H1 (cell line): Measurements from ENCODE around the gene ANO9. TPM values are rescaled to one million over a fixed set of nuclear protein-coding genes. Genes with fewer than 3 reads are reported as not detected.

Source experiments
- KDM1A ChIP-seq: fragments of 200-600, 300-600 bp; sonication (generic); IDR thresholded peaks from 2 replicates; pipeline ENCODE4 v1.7.1; 2016; ENCODE audit warnings: mild to moderate bottlenecking, low read length, borderline replicate concordance
- POLR2A ChIP-seq, 2 experiments: IDR thresholded peaks; 1 replicate in 1 of 2; 2 replicates in 1 of 2; pipeline ENCODE4 v1.6.1; 2011; ENCODE audit warnings: low read depth in 2 of 2, low read length in 2 of 2, mild to moderate bottlenecking in 2 of 2; ENCODE audit errors: control extremely low read depth in 1 of 2
- RNF2 ChIP-seq: fragments of 200-900, 300-1000 bp; sonication (generic); IDR thresholded peaks from 2 replicates; pipeline ENCODE4 v1.7.1; 2016; ENCODE audit warnings: borderline replicate concordance, low read depth, mild to moderate bottlenecking, antibody characterized with exemption, low read length; ENCODE audit not compliant: poor library complexity, severe bottlenecking; ENCODE audit errors: missing control alignments
- polyA plus RNA-seq, 7 experiments: library from polyadenylated mRNA; depleted of rRNA in 3 of 7; stranded (reverse) in 5 of 7; unstranded in 2 of 7; fragments of >200 nt in 5 of 7; fragments of 200-250 nt in 2 of 7; gene quantifications; 1 replicate in 5 of 7; 2 replicates in 1 of 7; 4 replicates in 1 of 7; pipeline versions ENCODE4 v1.2.1 to v1.2.3, GENCODE V29; 2011 to 2013; ENCODE audit warnings: missing spikeins in 2 of 7, mixed read lengths in 2 of 7
- total RNA-seq: library from RNA; stranded (reverse); fragmentation: NEBNext Ultra II Directional; extraction: Animal tissue kit (Norgen Biotek cat#: 25700); gene quantifications from 2 replicates; pipeline ENCODE4 v1.2.1, GENCODE V29; 2021
- TF ChIP-seq, protein P1 (sequence below): fragments of 300-600 bp; sonication (generic); IDR thresholded peaks from 2 replicates; pipeline ENCODE4 v1.7.1; 2012; ENCODE audit warnings: low read length, moderate library complexity, mild to moderate bottlenecking, inconsistent platforms; ENCODE audit not compliant: insufficient replicate concordance

ANO9 gene
- total and polyA plus RNA-seq, 2 of the 8 experiments (the other 6 are each of a cell fraction or from before 2014, with no cell fraction given): 20.0 to 20.7 TPM

DNA sequence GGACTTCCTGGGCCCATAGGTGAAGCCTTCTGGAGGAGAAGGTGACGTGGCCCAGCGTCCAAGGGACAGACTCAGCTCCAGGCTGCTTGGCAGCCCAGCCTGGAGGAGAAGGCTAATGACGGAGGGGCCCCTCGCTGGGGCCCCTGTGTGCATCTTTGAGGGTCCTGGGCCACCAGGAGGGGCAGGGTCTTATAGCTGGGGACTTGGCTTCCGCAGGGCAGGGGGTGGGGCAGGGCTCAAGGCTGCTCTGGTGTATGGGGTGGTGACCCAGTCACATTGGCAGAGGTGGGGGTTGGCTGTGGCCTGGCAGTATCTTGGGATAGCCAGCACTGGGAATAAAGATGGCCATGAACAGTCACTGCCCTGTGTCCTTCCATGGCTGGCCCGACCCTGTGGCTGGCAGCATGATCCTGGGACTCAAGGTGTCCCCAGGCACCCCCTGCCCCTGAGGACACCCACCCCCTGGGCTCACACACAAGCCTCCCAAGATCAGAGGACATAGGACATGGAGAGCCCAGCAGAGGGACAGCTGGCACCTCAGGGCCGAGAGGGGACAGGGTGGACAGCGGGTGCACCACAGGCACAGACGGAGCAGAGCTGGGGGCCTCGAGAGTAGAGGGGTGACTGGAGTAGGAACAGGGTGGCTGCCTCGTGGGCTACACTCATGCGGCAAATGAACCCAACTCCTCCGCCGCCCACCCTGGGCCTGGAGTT lies 37.1 kb downstream of the ANO9 start (continued):
- TF ChIP-seq RNF2: no peak
- TF ChIP-seq, protein P1, sequence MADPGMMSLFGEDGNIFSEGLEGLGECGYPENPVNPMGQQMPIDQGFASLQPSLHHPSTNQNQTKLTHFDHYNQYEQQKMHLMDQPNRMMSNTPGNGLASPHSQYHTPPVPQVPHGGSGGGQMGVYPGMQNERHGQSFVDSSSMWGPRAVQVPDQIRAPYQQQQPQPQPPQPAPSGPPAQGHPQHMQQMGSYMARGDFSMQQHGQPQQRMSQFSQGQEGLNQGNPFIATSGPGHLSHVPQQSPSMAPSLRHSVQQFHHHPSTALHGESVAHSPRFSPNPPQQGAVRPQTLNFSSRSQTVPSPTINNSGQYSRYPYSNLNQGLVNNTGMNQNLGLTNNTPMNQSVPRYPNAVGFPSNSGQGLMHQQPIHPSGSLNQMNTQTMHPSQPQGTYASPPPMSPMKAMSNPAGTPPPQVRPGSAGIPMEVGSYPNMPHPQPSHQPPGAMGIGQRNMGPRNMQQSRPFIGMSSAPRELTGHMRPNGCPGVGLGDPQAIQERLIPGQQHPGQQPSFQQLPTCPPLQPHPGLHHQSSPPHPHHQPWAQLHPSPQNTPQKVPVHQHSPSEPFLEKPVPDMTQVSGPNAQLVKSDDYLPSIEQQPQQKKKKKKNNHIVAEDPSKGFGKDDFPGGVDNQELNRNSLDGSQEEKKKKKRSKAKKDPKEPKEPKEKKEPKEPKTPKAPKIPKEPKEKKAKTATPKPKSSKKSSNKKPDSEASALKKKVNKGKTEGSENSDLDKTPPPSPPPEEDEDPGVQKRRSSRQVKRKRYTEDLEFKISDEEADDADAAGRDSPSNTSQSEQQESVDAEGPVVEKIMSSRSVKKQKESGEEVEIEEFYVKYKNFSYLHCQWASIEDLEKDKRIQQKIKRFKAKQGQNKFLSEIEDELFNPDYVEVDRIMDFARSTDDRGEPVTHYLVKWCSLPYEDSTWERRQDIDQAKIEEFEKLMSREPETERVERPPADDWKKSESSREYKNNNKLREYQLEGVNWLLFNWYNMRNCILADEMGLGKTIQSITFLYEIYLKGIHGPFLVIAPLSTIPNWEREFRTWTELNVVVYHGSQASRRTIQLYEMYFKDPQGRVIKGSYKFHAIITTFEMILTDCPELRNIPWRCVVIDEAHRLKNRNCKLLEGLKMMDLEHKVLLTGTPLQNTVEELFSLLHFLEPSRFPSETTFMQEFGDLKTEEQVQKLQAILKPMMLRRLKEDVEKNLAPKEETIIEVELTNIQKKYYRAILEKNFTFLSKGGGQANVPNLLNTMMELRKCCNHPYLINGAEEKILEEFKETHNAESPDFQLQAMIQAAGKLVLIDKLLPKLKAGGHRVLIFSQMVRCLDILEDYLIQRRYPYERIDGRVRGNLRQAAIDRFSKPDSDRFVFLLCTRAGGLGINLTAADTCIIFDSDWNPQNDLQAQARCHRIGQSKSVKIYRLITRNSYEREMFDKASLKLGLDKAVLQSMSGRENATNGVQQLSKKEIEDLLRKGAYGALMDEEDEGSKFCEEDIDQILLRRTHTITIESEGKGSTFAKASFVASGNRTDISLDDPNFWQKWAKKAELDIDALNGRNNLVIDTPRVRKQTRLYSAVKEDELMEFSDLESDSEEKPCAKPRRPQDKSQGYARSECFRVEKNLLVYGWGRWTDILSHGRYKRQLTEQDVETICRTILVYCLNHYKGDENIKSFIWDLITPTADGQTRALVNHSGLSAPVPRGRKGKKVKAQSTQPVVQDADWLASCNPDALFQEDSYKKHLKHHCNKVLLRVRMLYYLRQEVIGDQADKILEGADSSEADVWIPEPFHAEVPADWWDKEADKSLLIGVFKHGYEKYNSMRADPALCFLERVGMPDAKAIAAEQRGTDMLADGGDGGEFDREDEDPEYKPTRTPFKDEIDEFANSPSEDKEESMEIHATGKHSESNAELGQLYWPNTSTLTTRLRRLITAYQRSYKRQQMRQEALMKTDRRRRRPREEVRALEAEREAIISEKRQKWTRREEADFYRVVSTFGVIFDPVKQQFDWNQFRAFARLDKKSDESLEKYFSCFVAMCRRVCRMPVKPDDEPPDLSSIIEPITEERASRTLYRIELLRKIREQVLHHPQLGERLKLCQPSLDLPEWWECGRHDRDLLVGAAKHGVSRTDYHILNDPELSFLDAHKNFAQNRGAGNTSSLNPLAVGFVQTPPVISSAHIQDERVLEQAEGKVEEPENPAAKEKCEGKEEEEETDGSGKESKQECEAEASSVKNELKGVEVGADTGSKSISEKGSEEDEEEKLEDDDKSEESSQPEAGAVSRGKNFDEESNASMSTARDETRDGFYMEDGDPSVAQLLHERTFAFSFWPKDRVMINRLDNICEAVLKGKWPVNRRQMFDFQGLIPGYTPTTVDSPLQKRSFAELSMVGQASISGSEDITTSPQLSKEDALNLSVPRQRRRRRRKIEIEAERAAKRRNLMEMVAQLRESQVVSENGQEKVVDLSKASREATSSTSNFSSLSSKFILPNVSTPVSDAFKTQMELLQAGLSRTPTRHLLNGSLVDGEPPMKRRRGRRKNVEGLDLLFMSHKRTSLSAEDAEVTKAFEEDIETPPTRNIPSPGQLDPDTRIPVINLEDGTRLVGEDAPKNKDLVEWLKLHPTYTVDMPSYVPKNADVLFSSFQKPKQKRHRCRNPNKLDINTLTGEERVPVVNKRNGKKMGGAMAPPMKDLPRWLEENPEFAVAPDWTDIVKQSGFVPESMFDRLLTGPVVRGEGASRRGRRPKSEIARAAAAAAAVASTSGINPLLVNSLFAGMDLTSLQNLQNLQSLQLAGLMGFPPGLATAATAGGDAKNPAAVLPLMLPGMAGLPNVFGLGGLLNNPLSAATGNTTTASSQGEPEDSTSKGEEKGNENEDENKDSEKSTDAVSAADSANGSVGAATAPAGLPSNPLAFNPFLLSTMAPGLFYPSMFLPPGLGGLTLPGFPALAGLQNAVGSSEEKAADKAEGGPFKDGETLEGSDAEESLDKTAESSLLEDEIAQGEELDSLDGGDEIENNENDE: no peak
- TF ChIP-seq POLR2A (IDR thresholded peaks at IDR 0.05; ENCODE audit: control extremely low read depth in 1 of 2, low read depth in 2 of 2, low read length in 2 of 2): no peak
- TF ChIP-seq KDM1A: no peak
